B cell (primary cell): Measurements from ENCODE around the gene MYOF.

Experiments used
- CTCF ChIP-seq: fragments of 200-600 bp; IDR thresholded peaks from one replicate; pipeline ENCODE4 v1.8.0; 2022; ENCODE audit warnings: antibody characterized with exemption, mild to moderate bottlenecking
- EZH2 ChIP-seq: IDR thresholded peaks from 2 replicates; pipeline ENCODE4 v1.6.1; 2012; ENCODE audit warnings: borderline replicate concordance, low read depth, mild to moderate bottlenecking, moderate library complexity, low read length; ENCODE audit not compliant: insufficient read depth, poor library complexity, severe bottlenecking

DNA sequence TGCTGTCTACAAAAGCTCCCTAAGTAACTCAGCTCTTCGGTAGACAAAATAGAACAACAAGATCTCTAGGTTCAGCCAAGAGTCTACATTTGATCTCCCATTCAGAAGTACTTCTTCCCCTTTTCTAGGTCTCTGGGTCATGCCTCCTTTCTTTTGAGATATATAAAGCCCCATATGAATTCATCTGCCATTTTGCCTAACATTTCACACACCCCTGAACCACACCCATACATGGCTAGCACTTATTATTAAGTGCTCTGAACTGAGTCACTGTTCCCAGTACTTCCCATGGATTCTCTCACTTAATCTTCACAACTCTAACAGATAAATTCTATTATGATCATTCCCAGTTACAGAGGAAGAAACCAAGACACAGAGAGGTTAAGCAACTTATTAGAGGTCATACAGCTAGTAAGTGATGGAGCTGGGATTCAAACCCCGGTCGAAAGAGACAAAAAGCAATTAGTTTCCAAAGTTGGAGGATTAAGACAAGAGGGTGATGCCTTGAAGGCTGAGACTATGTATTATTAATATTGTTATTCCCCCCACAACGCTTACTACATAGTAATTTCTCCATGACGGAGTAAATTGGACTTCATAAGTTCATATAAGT lies 17.3 kb downstream of the MYOF start:
- TF ChIP-seq CTCF (no peak), EZH2 (no peak)
